K562 (cell line): ENCODE data around the gene CDR2L. TPM values are rescaled to one million over a fixed set of nuclear protein-coding genes. Genes with fewer than 3 reads are reported as not detected.
A peak's percentile ranks its signal among the peaks of the same experiment; 100 is the strongest.

ENCODE experiments used
- ARNT ChIP-seq, 2 experiments: fragments of 450-650 bp; IDR thresholded peaks; 2 replicates each; pipeline ENCODE4 v1.6.1; 2016; ENCODE audit warnings: mild to moderate bottlenecking in 1 of 2
- BACH1 ChIP-seq: fragments of 200-800 bp; sonication (Bioruptor generic); IDR thresholded peaks from 2 replicates; pipeline ENCODE4 v1.6.1; 2016; ENCODE audit warnings: missing genetic modification characterization, missing compliant biosample characterization
- CC2D1A ChIP-seq: fragments of 450-650 bp; IDR thresholded peaks from 2 replicates; pipeline ENCODE4 v1.6.1; 2017; ENCODE audit warnings: mild to moderate bottlenecking
- COPS2 ChIP-seq: fragments of 450-650 bp; conservative IDR thresholded peaks from 2 replicates; pipeline ENCODE4 v1.6.1; 2016; ENCODE audit warnings: mild to moderate bottlenecking, moderate library complexity
- DNMT1 ChIP-seq: fragments of 450-650 bp; IDR thresholded peaks from 2 replicates; pipeline ENCODE4 v1.6.1; 2016; ENCODE audit warnings: antibody characterized with exemption, mild to moderate bottlenecking
- FOXJ2 ChIP-seq: fragments of 200-800 bp; sonication (Bioruptor generic); IDR thresholded peaks from 2 replicates; pipeline ENCODE4 v1.6.1; 2016; ENCODE audit warnings: missing genetic modification characterization, missing compliant biosample characterization
- FOXP1 ChIP-seq: sonication (generic); formaldehyde crosslinking; IDR thresholded peaks from 2 replicates; pipeline ENCODE4 v1.8.0; 2022; ENCODE audit warnings: mild to moderate bottlenecking, missing genetic modification reagents
- KAT2B ChIP-seq: IDR thresholded peaks from one replicate; pipeline ENCODE4 v1.6.1; 2012; ENCODE audit warnings: low read depth, mild to moderate bottlenecking, control low read depth, inconsistent platforms, low read length, moderate library complexity
- MTA2 ChIP-seq: fragments of 450-650 bp; IDR thresholded peaks from 2 replicates; pipeline ENCODE4 v1.6.1; 2016; ENCODE audit warnings: low read depth
- MYC ChIP-seq, 2 experiments: fragments of 250-450 bp in 1 of 2; sonication (Bioruptor Pico) in 1 of 2; IDR thresholded peaks; 2 replicates each; pipeline versions ENCODE4 v1.5.1 to v1.6.1; 2012 to 2021; ENCODE audit warnings: low read depth in 2 of 2, borderline replicate concordance in 1 of 2, improper control_type of control experiment in 1 of 2, low read length in 1 of 2, mild to moderate bottlenecking in 1 of 2, moderate library complexity in 1 of 2
- NCOR1 ChIP-seq: fragments of 450-650 bp; IDR thresholded peaks from 2 replicates; pipeline ENCODE4 v1.6.1; 2016; ENCODE audit warnings: mild to moderate bottlenecking, moderate library complexity
- NR1H2 ChIP-seq: sonication (generic); formaldehyde crosslinking; IDR thresholded peaks from 2 replicates; pipeline ENCODE4 v1.4.0; 2020; ENCODE audit warnings: mild to moderate bottlenecking, missing genetic modification reagents
- RFX1 ChIP-seq: fragments of 450-650 bp; IDR thresholded peaks from 2 replicates; pipeline ENCODE4 v1.6.1; 2016; ENCODE audit warnings: mild to moderate bottlenecking, moderate library complexity
- SAP30 ChIP-seq: fragments of 200-600 bp; sonication (generic); IDR thresholded peaks from 2 replicates; pipeline ENCODE4 v1.6.1; 2012; ENCODE audit warnings: borderline replicate concordance, low read depth, mild to moderate bottlenecking, moderate library complexity, low read length, control low read depth, inconsistent platforms; ENCODE audit not compliant: insufficient read depth, poor library complexity, severe bottlenecking
- TGIF2 ChIP-seq: sonication (generic); formaldehyde crosslinking; IDR thresholded peaks from 2 replicates; pipeline ENCODE4 v1.8.1; 2022; ENCODE audit warnings: mild to moderate bottlenecking, missing genetic modification reagents, moderate library complexity
- WHSC1 ChIP-seq: IDR thresholded peaks from one replicate; pipeline ENCODE4 v1.6.1; 2012; ENCODE audit warnings: low read length, control low read depth, inconsistent platforms
- XRCC4 ChIP-seq: IDR thresholded peaks from one replicate; pipeline ENCODE4 v1.6.1; 2011; ENCODE audit not compliant: insufficient read depth, insufficient read length; ENCODE audit errors: extremely low read depth
- ZNF316 ChIP-seq: fragments of 450-650 bp; IDR thresholded peaks from 2 replicates; pipeline ENCODE4 v1.6.1; 2016
- ZNF589 ChIP-seq: fragments of 200-800 bp; sonication (Bioruptor generic); IDR thresholded peaks from 2 replicates; pipeline ENCODE4 v1.6.1; 2016; ENCODE audit warnings: low read depth, missing genetic modification characterization, missing compliant biosample characterization
- ZNF695 ChIP-seq: fragments of 450-650 bp; formaldehyde crosslinking; IDR thresholded peaks from 2 replicates; pipeline ENCODE4 v1.4.0; 2020; ENCODE audit warnings: mild to moderate bottlenecking, moderate library complexity
- polyA plus RNA-seq, 8 experiments: library from polyadenylated mRNA; depleted of rRNA in 4 of 8; stranded (reverse) in 5 of 8; unstranded in 3 of 8; fragments of >200 nt; fragmentation: Nextera tagmentation in 2 of 8; fragmentation: Illumina TruSeq in 1 of 8; extraction: Ambion mirVana in 2 of 8; extraction: Trizol in 1 of 8; gene quantifications; 2 replicates each; pipeline versions ENCODE4 v1.2.1 to v1.2.3, GENCODE V29; 2011 to 2014; ENCODE audit warnings: inconsistent platforms in 1 of 8, missing spikeins in 1 of 8
- total RNA-seq, 7 experiments: library from RNA; depleted of rRNA in 6 of 7; stranded (reverse); fragments of >200 nt in 6 of 7; fragmentation: Illumina TruSeq in 2 of 7; extraction: Trizol in 2 of 7; gene quantifications; 2 replicates each; pipeline versions ENCODE4 v1.2.1 to v1.2.3, GENCODE V29; 2011 to 2021; ENCODE audit warnings: low replicate concordance in 1 of 7
- TF ChIP-seq, protein P1 (sequence below): IDR thresholded peaks from 2 replicates; pipeline ENCODE4 v1.6.1; 2014; ENCODE audit warnings: antibody characterized with exemption
- TF ChIP-seq, protein P2 (sequence below): fragments of 450-650 bp; IDR thresholded peaks from 2 replicates; pipeline ENCODE4 v1.6.1; 2016; ENCODE audit warnings: low read depth, mild to moderate bottlenecking, moderate library complexity
- TF ChIP-seq, protein P3 (sequence below): sonication (generic); formaldehyde crosslinking; IDR thresholded peaks from 2 replicates; pipeline ENCODE4 v1.8.0; 2022; ENCODE audit warnings: mild to moderate bottlenecking, missing genetic modification reagents
- TF ChIP-seq, protein P4 (sequence below): sonication (generic); formaldehyde crosslinking; IDR thresholded peaks from 2 replicates; pipeline ENCODE4 v1.8.0; 2022; ENCODE audit warnings: missing genetic modification reagents, mild to moderate bottlenecking, borderline replicate concordance

Gene CDR2L
- total and polyA plus RNA-seq, 9 of the 15 experiments (the other 6 are each of a cell fraction or from before 2014, with no cell fraction given) = 2.7 to 16.0 (median 7.3) TPM

DNA sequence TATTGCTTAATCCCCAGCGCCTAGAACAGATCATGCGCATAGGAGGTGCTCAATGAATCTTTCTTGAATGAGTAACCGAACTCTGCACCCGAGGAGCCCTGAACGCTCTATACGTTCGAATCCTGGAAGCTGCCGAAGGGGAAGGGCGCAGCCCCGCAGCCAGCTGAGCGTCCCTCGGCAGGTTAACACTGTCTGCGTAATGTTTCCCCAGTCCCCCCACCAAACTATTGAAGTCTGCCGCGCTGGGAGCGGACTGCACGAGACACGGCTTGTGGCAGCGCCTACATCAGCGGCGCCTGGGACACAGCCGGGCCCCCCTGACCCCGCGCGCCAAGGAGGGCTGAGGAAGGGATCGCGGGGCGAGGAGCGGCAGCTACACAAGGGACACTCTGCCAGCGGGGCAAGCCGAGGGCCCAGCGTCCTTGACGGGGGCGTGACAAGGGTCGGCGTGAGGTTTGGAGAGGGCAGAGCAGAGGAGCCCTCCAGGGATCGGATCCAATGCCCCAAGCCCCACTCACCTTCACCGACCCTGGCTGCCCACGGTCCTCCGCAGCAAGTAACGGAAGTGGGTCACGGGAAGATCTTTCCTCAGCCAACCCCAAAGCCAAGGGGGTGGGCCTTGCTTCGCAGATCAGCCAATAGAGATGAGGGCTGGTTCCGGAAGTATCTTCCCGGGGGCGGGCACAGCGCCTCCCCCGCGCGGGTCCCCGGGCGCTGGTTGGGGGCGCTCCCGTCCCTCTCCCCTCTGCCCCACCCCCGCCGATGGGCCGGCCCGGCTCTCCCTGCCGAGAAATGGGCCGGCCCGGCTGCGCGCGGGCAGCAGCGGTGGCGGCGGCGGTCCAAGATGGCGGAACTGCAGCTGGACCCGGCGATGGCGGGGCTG is 59.2 kb downstream of the CDR2L start, which contains the start of the genes ATP5PD and KCTD2 (continued):
- TF ChIP-seq, protein P1, sequence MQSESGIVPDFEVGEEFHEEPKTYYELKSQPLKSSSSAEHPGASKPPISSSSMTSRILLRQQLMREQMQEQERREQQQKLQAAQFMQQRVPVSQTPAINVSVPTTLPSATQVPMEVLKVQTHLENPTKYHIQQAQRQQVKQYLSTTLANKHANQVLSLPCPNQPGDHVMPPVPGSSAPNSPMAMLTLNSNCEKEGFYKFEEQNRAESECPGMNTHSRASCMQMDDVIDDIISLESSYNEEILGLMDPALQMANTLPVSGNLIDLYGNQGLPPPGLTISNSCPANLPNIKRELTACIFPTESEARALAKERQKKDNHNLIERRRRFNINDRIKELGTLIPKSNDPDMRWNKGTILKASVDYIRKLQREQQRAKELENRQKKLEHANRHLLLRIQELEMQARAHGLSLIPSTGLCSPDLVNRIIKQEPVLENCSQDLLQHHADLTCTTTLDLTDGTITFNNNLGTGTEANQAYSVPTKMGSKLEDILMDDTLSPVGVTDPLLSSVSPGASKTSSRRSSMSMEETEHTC = no peak
- no peak for TF ChIP-seq ZNF316
- TF ChIP-seq WHSC1 = no peak
- TF ChIP-seq COPS2 = no peak
- TF ChIP-seq, protein P2, sequence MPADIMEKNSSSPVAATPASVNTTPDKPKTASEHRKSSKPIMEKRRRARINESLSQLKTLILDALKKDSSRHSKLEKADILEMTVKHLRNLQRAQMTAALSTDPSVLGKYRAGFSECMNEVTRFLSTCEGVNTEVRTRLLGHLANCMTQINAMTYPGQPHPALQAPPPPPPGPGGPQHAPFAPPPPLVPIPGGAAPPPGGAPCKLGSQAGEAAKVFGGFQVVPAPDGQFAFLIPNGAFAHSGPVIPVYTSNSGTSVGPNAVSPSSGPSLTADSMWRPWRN = no peak
- peak; percentile 52 for TF ChIP-seq MYC (IDR thresholded peaks at IDR 0.05; ENCODE audit: low read depth, low read length)
- TF ChIP-seq MYC (CRISPR knock-in tag; IDR thresholded peaks at IDR 0.05; ENCODE audit: borderline replicate concordance, low read depth) = 0 out of 2 replicates have a peak, but pooled peaks have one; percentile 20
- no peak for TF ChIP-seq NCOR1
- no peak for TF ChIP-seq XRCC4
- TF ChIP-seq CC2D1A = no peak
- no peak for TF ChIP-seq TGIF2 (CRISPR knock-in tag)
- no peak for TF ChIP-seq ZNF695 (CRISPR knock-in tag)
- TF ChIP-seq, protein P3, sequence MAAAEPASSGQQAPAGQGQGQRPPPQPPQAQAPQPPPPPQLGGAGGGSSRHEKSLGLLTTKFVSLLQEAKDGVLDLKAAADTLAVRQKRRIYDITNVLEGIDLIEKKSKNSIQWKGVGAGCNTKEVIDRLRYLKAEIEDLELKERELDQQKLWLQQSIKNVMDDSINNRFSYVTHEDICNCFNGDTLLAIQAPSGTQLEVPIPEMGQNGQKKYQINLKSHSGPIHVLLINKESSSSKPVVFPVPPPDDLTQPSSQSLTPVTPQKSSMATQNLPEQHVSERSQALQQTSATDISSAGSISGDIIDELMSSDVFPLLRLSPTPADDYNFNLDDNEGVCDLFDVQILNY = peak; percentile 27; the same call in 1 of the 2 replicates
- 0 out of 2 replicates have a peak, but pooled peaks have one; percentile 14 for TF ChIP-seq FOXP1 (CRISPR knock-in tag)
- TF ChIP-seq DNMT1 = no peak
- no peak for TF ChIP-seq ZNF589 (CRISPR knock-in tag)
- TF ChIP-seq BACH1 (tag) = no peak
- no peak for TF ChIP-seq NR1H2 (CRISPR knock-in tag)
- no peak for TF ChIP-seq MTA2
- no peak for TF ChIP-seq ARNT (IDR thresholded peaks at IDR 0.05)
- no peak for TF ChIP-seq KAT2B
- TF ChIP-seq, protein P4, sequence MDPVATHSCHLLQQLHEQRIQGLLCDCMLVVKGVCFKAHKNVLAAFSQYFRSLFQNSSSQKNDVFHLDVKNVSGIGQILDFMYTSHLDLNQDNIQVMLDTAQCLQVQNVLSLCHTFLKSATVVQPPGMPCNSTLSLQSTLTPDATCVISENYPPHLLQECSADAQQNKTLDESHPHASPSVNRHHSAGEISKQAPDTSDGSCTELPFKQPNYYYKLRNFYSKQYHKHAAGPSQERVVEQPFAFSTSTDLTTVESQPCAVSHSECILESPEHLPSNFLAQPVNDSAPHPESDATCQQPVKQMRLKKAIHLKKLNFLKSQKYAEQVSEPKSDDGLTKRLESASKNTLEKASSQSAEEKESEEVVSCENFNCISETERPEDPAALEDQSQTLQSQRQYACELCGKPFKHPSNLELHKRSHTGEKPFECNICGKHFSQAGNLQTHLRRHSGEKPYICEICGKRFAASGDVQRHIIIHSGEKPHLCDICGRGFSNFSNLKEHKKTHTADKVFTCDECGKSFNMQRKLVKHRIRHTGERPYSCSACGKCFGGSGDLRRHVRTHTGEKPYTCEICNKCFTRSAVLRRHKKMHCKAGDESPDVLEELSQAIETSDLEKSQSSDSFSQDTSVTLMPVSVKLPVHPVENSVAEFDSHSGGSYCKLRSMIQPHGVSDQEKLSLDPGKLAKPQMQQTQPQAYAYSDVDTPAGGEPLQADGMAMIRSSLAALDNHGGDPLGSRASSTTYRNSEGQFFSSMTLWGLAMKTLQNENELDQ (CRISPR knock-in tag) = peak; percentile 83; the same call in 1 of the 2 replicates
- no peak for TF ChIP-seq FOXJ2
- no peak for TF ChIP-seq RFX1
- TF ChIP-seq SAP30 = peak; percentile 81
